ENCODE measurements around the gene GPR18.

- no peak for TF ChIP-seq CTCF (conservative IDR thresholded peaks at IDR 0.05)
- TF ChIP-seq EZH2 (IDR thresholded peaks at IDR 0.05; ENCODE audit: low read depth), result no peak
Observed at GRCh38 chr13:99225078-99225477, 33.1 kb downstream of the GPR18 start.

All from PC-9 (cell line).